GM18873 (cell line): ENCODE measurements around the gene KCNJ5.
"Not testable (repeated sequence)": the region's sequence is repeated elsewhere in the genome, so short reads cannot be mapped to it uniquely, and the experiment has no call there.

Experiments used
- ATAC-seq: cut with Tn5 transposase; IDR thresholded peaks from one replicate; pipeline ENCODE4 v1.9.1; 2021; ENCODE audit warnings: mild to moderate bottlenecking, moderate library complexity, moderate number of reproducible peaks; ENCODE audit not compliant: unreplicated experiment, low FRiP score

Gene KCNJ5

GRCh38 chr11:128909438-128910125, 18.4 kb downstream of the KCNJ5 start:
- ATAC-seq = no peak

- no peak for ATAC-seq
Observed at GRCh38 chr11:128910576-128910975, 19.4 kb downstream of the KCNJ5 start.

- ATAC-seq = no peak
Observed at GRCh38 chr11:128911239-128911638, 20.1 kb downstream of the KCNJ5 start.

GRCh38 chr11:128911701-128912100, 20.5 kb downstream of the KCNJ5 start:
- no peak for ATAC-seq

- no peak for ATAC-seq
Observed at GRCh38 chr11:128913806-128914205, 22.6 kb downstream of the KCNJ5 start.

- no peak for ATAC-seq
Observed at GRCh38 chr11:128914216-128915148, 23.3 kb downstream of the KCNJ5 start.

GRCh38 chr11:128915149-128915521, 24.0 kb downstream of the KCNJ5 start:
- no peak for ATAC-seq

GRCh38 chr11:128916037-128916572, 24.9 kb downstream of the KCNJ5 start:
- ATAC-seq = no peak

- no peak for ATAC-seq
Observed at GRCh38 chr11:128916681-128917080, 25.5 kb downstream of the KCNJ5 start.

GRCh38 chr11:128917144-128917724, 26.1 kb downstream of the KCNJ5 start:
- peak; percentile 47 for ATAC-seq

- ATAC-seq = no peak
Observed at GRCh38 chr11:128919216-128919615, 28.1 kb downstream of the KCNJ5 start.

- not testable (repeated sequence) for ATAC-seq
Observed at GRCh38 chr11:128919635-128920034, 28.5 kb downstream of the KCNJ5 start.

GRCh38 chr11:128920666-128921065, 29.5 kb downstream of the KCNJ5 start:
- ATAC-seq = no peak

- no peak for ATAC-seq
Observed at GRCh38 chr11:128921793-128922192, 30.6 kb downstream of the KCNJ5 start.

GRCh38 chr11:128924104-128924503, 32.9 kb downstream of the KCNJ5 start:
- no peak for ATAC-seq

- no peak for ATAC-seq
Observed at GRCh38 chr11:128924510-128925249, 33.5 kb downstream of the KCNJ5 start.

- no peak for ATAC-seq
Observed at GRCh38 chr11:128925250-128925600, 34.1 kb downstream of the KCNJ5 start.

- ATAC-seq = no peak
Observed at GRCh38 chr11:128926000-128926399, 34.8 kb downstream of the KCNJ5 start.

GRCh38 chr11:128926437-128927107, 35.4 kb downstream of the KCNJ5 start:
- ATAC-seq = no peak

- ATAC-seq = no peak
Observed at GRCh38 chr11:128927108-128927461, 35.9 kb downstream of the KCNJ5 start.
